C4-2B (cell line): Measurements from ENCODE around the gene ALPG.
"Not testable (repeated sequence)": the region's sequence is repeated elsewhere in the genome, so short reads cannot be mapped to it uniquely, and the experiment has no call there.

Experiments
- CTCF ChIP-seq: fragments of 450-650 bp; conservative IDR thresholded peaks from 2 replicates; pipeline ENCODE4 v1.5.1; 2017; ENCODE audit warnings: mild to moderate bottlenecking
- ZFX ChIP-seq: fragments of 450-650 bp; IDR thresholded peaks from 2 replicates; pipeline ENCODE4 v1.6.1; 2017

GRCh38 chr2:232433622-232434021, 27.0 kb downstream of the ALPG start:
- not testable (repeated sequence) for TF ChIP-seq CTCF, ZFX
